Suprapubic skin (tissue), 4 donors: Measurements from ENCODE around the gene ANKRD29.
"Not testable (repeated sequence)": the region's sequence is repeated elsewhere in the genome, so short reads cannot be mapped to it uniquely, and the experiment has no call there.

Source experiments
- CTCF ChIP-seq, 2 donors: fragments of 200-600 bp in 1 of 2; fragments of 450-650 bp in 1 of 2; sonication (generic) in 1 of 2; IDR thresholded peaks; one replicate each; pipeline ENCODE4 v1.5.1; 2016 to 2019; ENCODE audit warnings: antibody characterized with exemption in 2 of 2, mild to moderate bottlenecking in 1 of 2, moderate library complexity in 1 of 2
- EP300 ChIP-seq: sonication (generic); formaldehyde crosslinking; IDR thresholded peaks from one replicate; pipeline ENCODE4 v1.6.1; 2017; ENCODE audit warnings: antibody characterized with exemption
- POLR2A ChIP-seq, 2 donors: fragments of 450-650 bp; IDR thresholded peaks; one replicate each; pipeline ENCODE4 v1.6.1; 2017; ENCODE audit warnings: antibody characterized with exemption in 2 of 2, mild to moderate bottlenecking in 2 of 2, moderate library complexity in 2 of 2
- POLR2AphosphoS5 ChIP-seq, 3 donors: sonication (generic); formaldehyde crosslinking; IDR thresholded peaks; one replicate each; pipeline ENCODE4 v1.6.1; 2017; ENCODE audit warnings: antibody characterized with exemption in 3 of 3

GRCh38 chr18:23636433-23636832 lies 26.3 kb downstream of the ANKRD29 start:
- TF ChIP-seq EP300; CTCF (IDR thresholded peaks at IDR 0.05); POLR2A (IDR thresholded peaks at IDR 0.05); POLR2AphosphoS5 (IDR thresholded peaks at IDR 0.05): not testable (repeated sequence)
